HepG2 (cell line): Measurements from ENCODE around the gene FASTK. TPM values are rescaled to one million over a fixed set of nuclear protein-coding genes. Genes with fewer than 3 reads are reported as not detected.

ENCODE experiments used
- ATAC-seq: fragments of 200-7000 bp; cut with Tn5 transposase; 3 replicates; pipeline ENCODE4 v1.9.1; 2020; ENCODE audit warnings: mild to moderate bottlenecking, moderate library complexity
- BruUV-seq: library from RNA; stranded (reverse); fragments of 400-500 nt; replicated peaks from 2 replicates; lab custom pipeline; 2021; lab: Mats Ljungman, UMichigan
- CTCF ChIA-PET: fragments of 300-600 bp; formaldehyde crosslinking; extraction: SDS; loops from one replicate; lab custom pipeline; 2021; ENCODE audit warnings: low total read pairs, inconsistent platforms, low intra/inter-chr PET ratio; lab: Yijun Ruan, JAX
- POLR2A ChIA-PET: fragments of 350-600 bp; sonication (Branson Sonifier 250); formaldehyde crosslinking; loops from one replicate; lab custom pipeline; 2020; ENCODE audit warnings: antibody characterized with exemption, inconsistent platforms; lab: Yijun Ruan, JAX
- DNase-seq: peaks from one replicate; pipeline ENCODE4 v3.0.0-alpha.2; 2015; ENCODE audit warnings: low spot score
- FAIRE-seq: peaks from 3 replicates; lab custom pipeline; 2011; peaks lifted over from hg19 to GRCh38; lab: Jason Lieb, UNC
- H2AFZ ChIP-seq: one replicate; pipeline ENCODE4 v1.6.1; 2011; ENCODE audit warnings: low read length, inconsistent platforms
- H3K27ac ChIP-seq: fragments of 300-600 bp; 3 replicates; pipeline ENCODE4 v1.8.0; 2011; ENCODE audit warnings: mixed run types, mild to moderate bottlenecking, mixed read lengths, low read length, inconsistent platforms; ENCODE audit not compliant: insufficient read depth; ENCODE audit errors: extremely low read length
- H3K27me3 ChIP-seq, 2 experiments: fragments of 200-600 bp in 1 of 2; 2 replicates in 1 of 2; 3 replicates in 1 of 2; pipeline versions ENCODE4 v1.6.0 to v1.8.0; 2011; ENCODE audit warnings: low read length in 2 of 2, mild to moderate bottlenecking in 2 of 2, moderate library complexity in 2 of 2, inconsistent platforms in 1 of 2; ENCODE audit not compliant: insufficient read depth in 2 of 2, control insufficient read depth in 1 of 2
- H3K36me3 ChIP-seq, 2 experiments: fragments of 200-600 bp in 1 of 2; replicated peaks in 1 of 2; 2 replicates in 1 of 2; 3 replicates in 1 of 2; pipeline versions ENCODE4 v1.5.1 to v1.8.0; 2011; ENCODE audit warnings: low read length in 2 of 2, inconsistent platforms in 1 of 2; ENCODE audit not compliant: insufficient read depth in 2 of 2, control insufficient read depth in 1 of 2
- H3K4me1 ChIP-seq: 2 replicates; pipeline ENCODE4 v1.5.1; 2012; ENCODE audit warnings: low read length, inconsistent platforms; ENCODE audit not compliant: insufficient read depth
- H3K4me2 ChIP-seq: 2 replicates; pipeline ENCODE4 v1.6.0; 2011; ENCODE audit warnings: low read depth, low read length, inconsistent platforms
- H3K4me3 ChIP-seq, 3 experiments: fragments of 200-600 bp in 1 of 3; sonication (generic), shearing (Covaris generic) in 1 of 3; replicated peaks in 1 of 3; 2 replicates each; pipeline ENCODE4 v1.5.1; 2011 to 2016; ENCODE audit warnings: low read length in 3 of 3, inconsistent platforms in 2 of 3, low read depth in 2 of 3, mild to moderate bottlenecking in 2 of 3, control low read depth in 1 of 3, mixed read lengths in 1 of 3; ENCODE audit not compliant: insufficient read depth in 1 of 3
- H3K79me2 ChIP-seq: one replicate; pipeline ENCODE4 v1.6.1; 2011; ENCODE audit warnings: low read length, inconsistent platforms; ENCODE audit not compliant: insufficient read depth
- H3K9ac ChIP-seq: 2 replicates; pipeline ENCODE4 v1.6.0; 2011; ENCODE audit warnings: mild to moderate bottlenecking, low read depth, low read length, inconsistent platforms; ENCODE audit not compliant: insufficient read depth
- H3K9me3 ChIP-seq: 2 replicates; pipeline ENCODE4 v1.5.1; 2012; ENCODE audit warnings: mild to moderate bottlenecking, low read length
- H4K20me1 ChIP-seq: 2 replicates; pipeline ENCODE4 v1.6.0; 2011; ENCODE audit warnings: inconsistent platforms, mild to moderate bottlenecking, low read length, moderate library complexity; ENCODE audit not compliant: insufficient read depth
- FOXC1 ChIP-seq: sonication (generic); formaldehyde crosslinking; IDR thresholded peaks from 2 replicates; pipeline ENCODE4 v1.8.0; 2022; ENCODE audit warnings: mild to moderate bottlenecking, missing genetic modification reagents, borderline replicate concordance
- GATAD1 ChIP-seq: IDR thresholded peaks from 2 replicates; pipeline ENCODE4 v1.6.1; 2016; ENCODE audit warnings: missing genetic modification reagents, missing compliant biosample characterization
- IRF2 ChIP-seq: IDR thresholded peaks from 2 replicates; pipeline ENCODE4 v1.6.1; 2018; ENCODE audit warnings: missing genetic modification reagents, missing compliant biosample characterization
- KLF16 ChIP-seq, 2 experiments: sonication (generic) in 1 of 2; formaldehyde crosslinking in 1 of 2; IDR thresholded peaks; 2 replicates each; pipeline versions ENCODE4 v1.6.1 to v1.8.0; 2016 to 2023; ENCODE audit warnings: missing genetic modification reagents in 2 of 2, missing compliant biosample characterization in 1 of 2
- PATZ1 ChIP-seq: sonication (generic); formaldehyde crosslinking; IDR thresholded peaks from 2 replicates; pipeline ENCODE4 v1.4.0; 2020; ENCODE audit warnings: missing genetic modification reagents
- RELA ChIP-seq: sonication (generic); formaldehyde crosslinking; IDR thresholded peaks from 2 replicates; pipeline ENCODE4 v1.4.0; 2020; ENCODE audit warnings: missing genetic modification reagents
- SIX1 ChIP-seq: sonication (generic); formaldehyde crosslinking; IDR thresholded peaks from 2 replicates; pipeline ENCODE4 v1.4.0; 2020; ENCODE audit warnings: missing genetic modification reagents, borderline replicate concordance
- TRIM24 ChIP-seq: sonication (generic); formaldehyde crosslinking; IDR thresholded peaks from 2 replicates; pipeline ENCODE4 v1.8.0; 2022; ENCODE audit warnings: mild to moderate bottlenecking, missing genetic modification reagents
- ZBTB33 ChIP-seq: sonication (generic); formaldehyde crosslinking; IDR thresholded peaks from 2 replicates; pipeline ENCODE4 v1.4.0; 2020; ENCODE audit warnings: missing genetic modification reagents
- ZFP37 ChIP-seq: sonication (generic); formaldehyde crosslinking; IDR thresholded peaks from 2 replicates; pipeline ENCODE4 v1.4.0; 2020; ENCODE audit warnings: missing genetic modification reagents, borderline replicate concordance
- ZNF143 ChIP-seq: sonication (generic); formaldehyde crosslinking; IDR thresholded peaks from 2 replicates; pipeline ENCODE4 v1.4.0; 2020; ENCODE audit warnings: missing genetic modification reagents
- ZSCAN22 ChIP-seq: sonication (generic); formaldehyde crosslinking; IDR thresholded peaks from 2 replicates; pipeline ENCODE4 v1.4.0; 2020; ENCODE audit warnings: mild to moderate bottlenecking, missing genetic modification reagents
- ZSCAN31 ChIP-seq: sonication (generic); formaldehyde crosslinking; IDR thresholded peaks from 2 replicates; pipeline ENCODE4 v1.5.0; 2020; ENCODE audit warnings: low read depth, mild to moderate bottlenecking, missing genetic modification reagents
- WGBS: methylation state at CpG from one replicate; pipeline ENCODE4 v1.1.6; 2017; ENCODE audit warnings: low lambda C conversion rate; 5-methylcytosine and 5-hydroxymethylcytosine counted together
- in situ Hi-C: cut with HindIII; loops from 2 replicates; pipeline ENCODE4 v1.10.0; 2017; ENCODE audit warnings: low pct_unique_long_range_greater_than_20kb; ENCODE audit not compliant: extremely low pct_ligation_motif_present
- intact Hi-C: fragments of 100-400 bp; cut with micrococcal nuclease; formaldehyde crosslinking; loops from one replicate; pipeline ENCODE4 v1.10.0; 2022; ENCODE audit not compliant: unreplicated experiment
- polyA plus RNA-seq, 8 experiments: library from polyadenylated mRNA; depleted of rRNA in 3 of 8; stranded (reverse) in 7 of 8; unstranded in 1 of 8; fragments of >200 nt; fragmentation: Illumina TruSeq in 4 of 8; extraction: Trizol in 4 of 8; gene quantifications; 2 replicates each; pipeline versions ENCODE4 v1.2.1 to v1.2.3, GENCODE V29; 2011 to 2016; ENCODE audit warnings: low read depth in 4 of 8, missing spikeins in 1 of 8, mixed read lengths in 1 of 8; ENCODE audit not compliant: insufficient read depth in 1 of 8
- total RNA-seq, 5 experiments: library from RNA; depleted of rRNA; stranded (reverse); fragments of >200 nt; fragmentation: Illumina TruSeq; extraction: Trizol; gene quantifications; 2 replicates each; pipeline ENCODE4 v1.2.3, GENCODE V29; 2016; ENCODE audit warnings: low read depth in 1 of 5
- TF ChIP-seq, protein P1 (sequence below): sonication (generic); formaldehyde crosslinking; IDR thresholded peaks from 2 replicates; pipeline ENCODE4 v1.5.0; 2020; ENCODE audit warnings: mild to moderate bottlenecking, missing genetic modification reagents
- TF ChIP-seq, protein P2 (sequence below): sonication (generic); formaldehyde crosslinking; IDR thresholded peaks from 2 replicates; pipeline ENCODE4 v1.5.0; 2020; ENCODE audit warnings: missing genetic modification reagents, mild to moderate bottlenecking, borderline replicate concordance

The FASTK gene
- total and polyA plus RNA-seq, 2 of the 13 experiments (the other 11 are each of a cell fraction or from before 2014, with no cell fraction given), result 52.9 to 55.7 TPM

DNA sequence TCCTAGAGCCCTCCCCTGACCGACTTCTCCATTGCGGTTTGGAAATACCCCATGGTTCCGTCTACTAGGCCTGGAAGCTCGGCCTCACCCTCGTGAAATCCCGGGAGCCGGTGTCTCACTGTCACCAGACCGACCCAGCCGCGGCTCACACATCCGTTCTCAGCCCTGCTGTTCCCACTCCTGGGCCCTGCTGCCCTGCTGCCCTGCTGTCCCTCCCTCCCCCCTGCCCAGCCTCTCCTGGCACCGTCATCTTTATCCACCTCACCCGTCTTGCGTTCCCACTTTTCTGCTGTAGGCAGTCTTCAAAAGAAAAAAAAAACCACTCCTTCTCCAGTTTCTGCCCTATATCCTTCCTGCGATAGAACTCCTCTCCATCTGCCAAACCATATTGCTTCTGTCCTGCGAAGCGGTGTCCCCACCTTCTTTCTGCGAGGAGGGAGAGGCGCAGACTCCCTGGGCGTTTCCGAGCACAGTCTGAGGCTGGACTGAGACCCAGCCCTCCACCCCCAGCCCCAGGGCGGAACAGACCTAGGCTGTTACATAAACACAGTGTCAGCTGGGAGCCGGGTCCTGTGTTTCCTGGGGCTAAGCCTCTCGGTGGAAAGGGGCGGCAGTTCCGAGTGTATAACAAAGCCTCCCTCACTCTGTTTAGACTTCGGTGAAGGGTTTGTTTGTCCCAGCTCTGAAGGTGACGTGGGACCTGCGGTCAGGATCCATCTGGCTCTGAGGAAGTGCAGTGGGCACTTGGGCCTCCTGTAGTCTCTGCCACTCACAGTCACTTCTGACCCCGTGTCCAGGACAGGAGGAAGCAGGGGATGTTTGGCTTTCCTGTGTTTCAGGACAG, 8.5 kb upstream of the FASTK start:
- Histone ChIP-seq H3K4me1 (peaks cover 60% of the 10 kb centered on the region), H3K27ac (peak overlapping the region; percentile 70), H3K9ac (peak overlapping the region; percentile 88), H3K4me3 (peak overlapping the region; percentile 93 to 98 (median 95); a peak in 5 of 6 replicates), H4K20me1 (peaks cover 54% of the 10 kb centered on the region), H3K27me3 (no peaks in the 10 kb centered on the region), H3K79me2 (peaks cover 72% of the 10 kb centered on the region), H3K9me3 (no peaks in the 10 kb centered on the region), H3K4me2 (peak overlapping the region; percentile 97), H3K36me3 (peaks cover 8 to 28% of the 10 kb centered on the region in 2 experiments; a peak in 4 of 5 replicates), H2AFZ (no peak overlapping the region)
- POLR2A ChIA-PET, result interaction anchor here (1.0 to 6.7 kb wide), 4 partner anchors 8 to 61 kb away, joined by 3 to 82 read pairs (median 6); partner anchors contain the start of genes ABCB8 and FASTK
- in situ Hi-C loops, result no loop called here
- no TSS peak for BruUV-seq
- FAIRE-seq, result peak; percentile 39
- 55% methylated on average over 23 of the region's 30 CpGs for WGBS
- DNase-seq, result peak; percentile 73
- CTCF ChIA-PET, result no interaction called here
- peak; percentile 47 for ATAC-seq
- intact Hi-C loops, result loop anchor here (10.0 kb wide), 1 partner anchor 156 kb away; the partner anchor contains the start of gene SMARCD3
- TF ChIP-seq GATAD1 (CRISPR knock-in tag) (0 out of 2 replicates have a peak, but pooled peaks have one; percentile 19), ZNF143 (no peak), ZFP37 (CRISPR knock-in tag) (no peak), IRF2 (CRISPR knock-in tag) (peak; percentile 16; the same call in 1 of the 2 replicates), RELA (no peak), KLF16 (CRISPR knock-in tag; IDR thresholded peaks at IDR 0.05) (peak in 1 of 2 experiments; percentile 22; a peak in 1 of 4 replicates), ZSCAN22 (CRISPR knock-in tag) (no peak), TRIM24 (CRISPR knock-in tag) (no peak), ZSCAN31 (CRISPR knock-in tag) (no peak), SIX1 (CRISPR knock-in tag) (no peak), ZBTB33 (CRISPR knock-in tag) (no peak), FOXC1 (CRISPR knock-in tag) (no peak), PATZ1 (peak; percentile 81)
- TF ChIP-seq, protein P1, sequence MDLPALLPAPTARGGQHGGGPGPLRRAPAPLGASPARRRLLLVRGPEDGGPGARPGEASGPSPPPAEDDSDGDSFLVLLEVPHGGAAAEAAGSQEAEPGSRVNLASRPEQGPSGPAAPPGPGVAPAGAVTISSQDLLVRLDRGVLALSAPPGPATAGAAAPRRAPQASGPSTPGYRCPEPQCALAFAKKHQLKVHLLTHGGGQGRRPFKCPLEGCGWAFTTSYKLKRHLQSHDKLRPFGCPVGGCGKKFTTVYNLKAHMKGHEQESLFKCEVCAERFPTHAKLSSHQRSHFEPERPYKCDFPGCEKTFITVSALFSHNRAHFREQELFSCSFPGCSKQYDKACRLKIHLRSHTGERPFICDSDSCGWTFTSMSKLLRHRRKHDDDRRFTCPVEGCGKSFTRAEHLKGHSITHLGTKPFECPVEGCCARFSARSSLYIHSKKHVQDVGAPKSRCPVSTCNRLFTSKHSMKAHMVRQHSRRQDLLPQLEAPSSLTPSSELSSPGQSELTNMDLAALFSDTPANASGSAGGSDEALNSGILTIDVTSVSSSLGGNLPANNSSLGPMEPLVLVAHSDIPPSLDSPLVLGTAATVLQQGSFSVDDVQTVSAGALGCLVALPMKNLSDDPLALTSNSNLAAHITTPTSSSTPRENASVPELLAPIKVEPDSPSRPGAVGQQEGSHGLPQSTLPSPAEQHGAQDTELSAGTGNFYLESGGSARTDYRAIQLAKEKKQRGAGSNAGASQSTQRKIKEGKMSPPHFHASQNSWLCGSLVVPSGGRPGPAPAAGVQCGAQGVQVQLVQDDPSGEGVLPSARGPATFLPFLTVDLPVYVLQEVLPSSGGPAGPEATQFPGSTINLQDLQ (CRISPR knock-in tag), result no peak
- TF ChIP-seq, protein P2, sequence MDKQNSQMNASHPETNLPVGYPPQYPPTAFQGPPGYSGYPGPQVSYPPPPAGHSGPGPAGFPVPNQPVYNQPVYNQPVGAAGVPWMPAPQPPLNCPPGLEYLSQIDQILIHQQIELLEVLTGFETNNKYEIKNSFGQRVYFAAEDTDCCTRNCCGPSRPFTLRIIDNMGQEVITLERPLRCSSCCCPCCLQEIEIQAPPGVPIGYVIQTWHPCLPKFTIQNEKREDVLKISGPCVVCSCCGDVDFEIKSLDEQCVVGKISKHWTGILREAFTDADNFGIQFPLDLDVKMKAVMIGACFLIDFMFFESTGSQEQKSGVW (CRISPR knock-in tag), result no peak
